Activated naive CD4-positive, alpha-beta T cell treated with anti-CD3 and anti-CD28 coated beads, Interleukin-2, amount 50 U/mL, for 24 hours (primary cell): ENCODE measurements around the gene NOX1.
"Not testable (repeated sequence)": the region's sequence is repeated elsewhere in the genome, so short reads cannot be mapped to it uniquely, and the experiment has no call there.

Experiments
- H3K27ac Mint-ChIP-seq: one replicate; pipeline ENCODE4 v1.8.0; 2021; ENCODE audit warnings: mild to moderate bottlenecking, mixed read lengths
- H3K27me3 Mint-ChIP-seq: one replicate; pipeline ENCODE4 v1.8.0; 2021; ENCODE audit warnings: mixed read lengths
- H3K36me3 Mint-ChIP-seq: one replicate; pipeline ENCODE4 v1.8.0; 2021; ENCODE audit warnings: mixed read lengths
- H3K4me1 Mint-ChIP-seq: one replicate; pipeline ENCODE4 v1.8.0; 2021; ENCODE audit warnings: mixed read lengths
- H3K4me3 Mint-ChIP-seq: one replicate; pipeline ENCODE4 v1.8.0; 2021; ENCODE audit warnings: mild to moderate bottlenecking, mixed read lengths
- H3K9me3 Mint-ChIP-seq: one replicate; pipeline ENCODE4 v1.8.0; 2021; ENCODE audit warnings: mixed read lengths

NOX1 gene

GRCh38 chrX:100850317-100850716, 23.8 kb downstream of the NOX1 start:
- H3K4me3 Mint-ChIP-seq: no peak overlapping the region
- no peaks in the 10 kb centered on the region for H3K27me3 Mint-ChIP-seq
- no peaks in the 10 kb centered on the region for H3K36me3 Mint-ChIP-seq
- no peak overlapping the region for H3K27ac Mint-ChIP-seq
- H3K9me3 Mint-ChIP-seq: no peaks in the 10 kb centered on the region
- no peaks in the 10 kb centered on the region for H3K4me1 Mint-ChIP-seq

DNA sequence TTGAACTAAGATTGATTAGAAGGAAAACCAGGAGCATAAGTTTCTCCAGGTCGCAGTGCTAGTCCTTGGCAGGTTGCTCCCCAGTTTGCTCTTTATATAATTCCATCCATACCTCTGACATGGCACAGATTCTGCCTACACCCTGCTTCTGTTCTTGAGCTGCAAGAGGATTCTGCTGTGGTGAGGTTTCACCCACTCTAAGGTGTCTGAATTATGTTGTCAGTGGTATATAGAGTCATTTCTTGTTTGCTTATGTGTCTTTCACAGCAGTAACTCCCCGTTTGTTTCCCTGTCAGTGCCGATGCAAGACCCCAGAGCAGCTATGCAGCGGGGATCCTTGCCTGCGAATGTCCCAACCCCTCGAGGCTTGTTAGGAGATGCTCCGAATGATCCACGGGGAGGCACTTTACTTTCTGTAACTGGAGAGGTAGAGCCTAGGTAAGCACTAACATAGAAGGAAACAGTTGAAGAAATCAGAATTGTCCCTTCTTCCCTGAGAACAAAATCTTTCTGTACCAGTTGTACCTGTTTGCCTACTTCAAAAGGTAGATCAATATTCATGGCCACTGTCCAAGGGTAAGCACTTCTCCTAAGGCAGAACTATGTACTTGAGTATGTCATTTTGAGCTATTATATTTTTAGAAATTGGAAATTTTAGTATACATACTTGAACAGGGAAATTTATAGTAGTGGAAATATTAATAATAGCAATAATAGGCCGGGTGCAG, 42.8 kb downstream of the NOX1 start:
- no peaks in the 10 kb centered on the region for H3K27me3 Mint-ChIP-seq
- H3K4me3 Mint-ChIP-seq: no peak overlapping the region
- H3K4me1 Mint-ChIP-seq: peaks cover 38% of the 10 kb centered on the region
- peaks cover 22% of the 10 kb centered on the region for H3K36me3 Mint-ChIP-seq
- H3K9me3 Mint-ChIP-seq: no peaks in the 10 kb centered on the region
- H3K27ac Mint-ChIP-seq: peak overlapping the region; percentile 89

DNA sequence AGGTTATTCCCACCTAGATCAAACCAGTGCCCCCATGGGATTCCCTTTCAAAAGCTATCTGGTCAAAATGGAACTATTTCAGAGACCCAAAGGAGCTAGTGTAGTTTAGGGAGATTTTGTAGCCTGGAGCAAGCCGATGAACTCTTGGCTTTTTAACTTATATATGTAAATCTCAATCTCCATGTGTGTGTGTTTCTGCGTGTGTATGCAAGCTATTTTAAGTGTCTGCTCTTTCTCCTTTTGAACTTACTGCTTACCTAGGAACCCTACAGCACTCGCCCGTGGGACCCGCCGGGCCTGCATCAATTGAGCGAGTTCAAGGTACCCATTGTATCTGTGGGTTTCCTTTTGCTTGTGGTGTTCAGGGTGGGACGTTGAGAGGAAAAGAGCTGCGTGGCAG, 43.6 kb downstream of the NOX1 start:
- H3K36me3 Mint-ChIP-seq: peaks cover 23% of the 10 kb centered on the region
- H3K27ac Mint-ChIP-seq: peak overlapping the region; percentile 94
- H3K9me3 Mint-ChIP-seq: no peaks in the 10 kb centered on the region
- H3K4me3 Mint-ChIP-seq: peak overlapping the region; percentile 61
- H3K4me1 Mint-ChIP-seq: peaks cover 37% of the 10 kb centered on the region
- H3K27me3 Mint-ChIP-seq: no peaks in the 10 kb centered on the region

DNA sequence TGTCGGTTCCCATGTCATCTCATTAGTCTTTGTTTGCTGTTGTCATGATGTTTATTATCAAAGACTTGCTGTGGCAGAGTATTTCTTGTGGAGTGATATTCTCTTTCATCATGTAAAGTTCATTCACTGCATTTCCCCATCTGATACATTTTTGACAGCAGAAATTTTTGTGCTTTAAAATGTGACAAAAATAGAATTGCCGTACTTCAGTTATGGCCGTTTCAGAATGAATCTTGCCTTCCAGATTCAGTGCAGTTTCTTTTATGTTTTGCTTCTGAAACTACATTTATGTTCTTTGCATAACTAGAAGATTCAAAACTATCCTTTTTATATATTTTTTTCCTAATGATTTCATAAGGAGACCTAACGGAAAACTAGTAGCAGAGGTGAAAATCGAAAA, 44.0 kb downstream of the NOX1 start:
- peaks cover 37% of the 10 kb centered on the region for H3K4me1 Mint-ChIP-seq
- peak overlapping the region; percentile 94 for H3K27ac Mint-ChIP-seq
- no peaks in the 10 kb centered on the region for H3K27me3 Mint-ChIP-seq
- peaks cover 23% of the 10 kb centered on the region for H3K36me3 Mint-ChIP-seq
- H3K4me3 Mint-ChIP-seq: peak overlapping the region; percentile 88
- no peaks in the 10 kb centered on the region for H3K9me3 Mint-ChIP-seq

DNA sequence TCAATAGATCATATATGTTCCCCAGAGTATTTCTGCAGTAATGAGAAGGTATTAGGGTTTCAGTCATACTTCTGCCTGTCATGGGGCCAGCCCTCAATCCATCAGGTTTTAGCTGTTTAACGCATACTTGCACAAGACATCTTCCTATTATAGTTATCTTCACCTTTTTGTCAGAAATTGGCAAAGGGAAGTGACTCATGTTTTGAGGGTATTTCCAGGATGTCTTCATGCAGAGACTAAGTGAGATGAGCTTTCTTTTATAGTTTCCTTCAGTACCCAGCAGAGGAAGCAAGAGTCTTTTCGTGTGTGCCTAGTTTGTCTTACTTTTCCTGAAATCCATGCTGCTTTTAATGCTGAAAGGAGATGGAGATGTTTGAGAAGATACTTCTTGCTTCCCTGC, 44.4 kb downstream of the NOX1 start:
- peaks cover 23% of the 10 kb centered on the region for H3K36me3 Mint-ChIP-seq
- H3K27me3 Mint-ChIP-seq: no peaks in the 10 kb centered on the region
- peak overlapping the region; percentile 88 for H3K4me3 Mint-ChIP-seq
- H3K9me3 Mint-ChIP-seq: no peaks in the 10 kb centered on the region
- peak overlapping the region; percentile 94 for H3K27ac Mint-ChIP-seq
- H3K4me1 Mint-ChIP-seq: peaks cover 37% of the 10 kb centered on the region

- peak within 1 kb of the TSS; percentile 96 for H3K27ac Mint-ChIP-seq
Measured at GRCh38 chrX:100819837-100820666, 54.1 kb downstream of the NOX1 start, which contains the start of gene CSTF2. CSTF2 (plus strand) TSS chrX:100820391; CDS start chrX:100820417, 26 bp downstream.

GRCh38 chrX:100819534-100819836, 54.7 kb downstream of the NOX1 start:
- Mint-ChIP-seq H3K4me1 (peaks cover 8% of the 10 kb centered on the region), H3K4me3 (peak overlapping the region; percentile 87), H3K27me3 (peaks cover 4% of the 10 kb centered on the region), H3K36me3 (peaks cover 9% of the 10 kb centered on the region), H3K9me3 (no peaks in the 10 kb centered on the region), H3K27ac (peak overlapping the region; percentile 96)

More at GRCh38 chrX:100819837-100820666, 54.1 kb downstream of the NOX1 start, which contains the start of gene CSTF2:
- peaks cover 8% of the 10 kb centered on the region for H3K4me1 Mint-ChIP-seq
- peak within 1 kb of the TSS; percentile 87 for H3K4me3 Mint-ChIP-seq
- peaks cover 1% of the 10 kb centered on the region for H3K27me3 Mint-ChIP-seq
- peaks cover 9% of the 10 kb centered on the region for H3K36me3 Mint-ChIP-seq
- no peaks in the 10 kb centered on the region for H3K9me3 Mint-ChIP-seq

- H3K4me3 Mint-ChIP-seq: no peak overlapping the region
- H3K27ac Mint-ChIP-seq: no peak overlapping the region
- peaks cover 7% of the 10 kb centered on the region for H3K36me3 Mint-ChIP-seq
- H3K4me1 Mint-ChIP-seq: peaks cover 8% of the 10 kb centered on the region
- H3K27me3 Mint-ChIP-seq: peaks cover 9% of the 10 kb centered on the region
- H3K9me3 Mint-ChIP-seq: no peaks in the 10 kb centered on the region
Measured at GRCh38 chrX:100817340-100817739, 56.8 kb downstream of the NOX1 start.

GRCh38 chrX:100812216-100813158, 61.7 kb downstream of the NOX1 start:
- Mint-ChIP-seq H3K27ac (no peak overlapping the region), H3K36me3 (peaks cover 4% of the 10 kb centered on the region), H3K4me3 (no peak overlapping the region), H3K4me1 (no peaks in the 10 kb centered on the region), H3K27me3 (peaks cover 14% of the 10 kb centered on the region), H3K9me3 (no peaks in the 10 kb centered on the region)

- H3K27me3 Mint-ChIP-seq: peaks cover 12% of the 10 kb centered on the region
- H3K9me3 Mint-ChIP-seq, H3K4me1 Mint-ChIP-seq, H3K36me3 Mint-ChIP-seq, H3K27ac Mint-ChIP-seq, H3K4me3 Mint-ChIP-seq: not testable (repeated sequence)
Measured at GRCh38 chrX:100808265-100808664, 65.9 kb downstream of the NOX1 start.

DNA sequence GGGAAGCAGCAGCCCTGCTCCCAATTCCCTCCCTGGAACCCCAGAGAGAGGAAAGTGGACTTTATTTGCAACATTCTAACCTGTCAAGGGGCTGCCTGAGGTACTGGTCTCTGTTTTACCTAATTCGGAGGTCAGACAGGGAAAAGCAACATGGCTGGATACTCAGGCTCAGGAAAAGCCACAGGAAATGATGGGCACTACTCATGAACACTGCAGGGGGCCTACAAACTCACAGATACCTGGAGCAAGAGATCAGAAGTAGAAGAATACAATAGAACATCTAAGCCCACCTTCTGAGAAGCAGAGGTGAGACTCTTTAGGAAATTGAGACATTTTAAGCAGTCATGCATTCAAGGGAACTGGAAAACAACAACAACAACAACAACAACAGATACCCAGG, 69.4 kb downstream of the NOX1 start:
- H3K4me3 Mint-ChIP-seq: no peak overlapping the region

GRCh38 chrX:100802843-100803242, 71.3 kb downstream of the NOX1 start:
- Mint-ChIP-seq H3K36me3 (peaks cover 1% of the 10 kb centered on the region), H3K4me1 (no peaks in the 10 kb centered on the region), H3K27me3 (peaks cover 6% of the 10 kb centered on the region), H3K9me3 (no peaks in the 10 kb centered on the region), H3K27ac (no peak overlapping the region), H3K4me3 (no peak overlapping the region)

More for the DNA sequence above, 69.4 kb downstream of the NOX1 start:
- no peaks in the 10 kb centered on the region for H3K4me1 Mint-ChIP-seq
- no peak overlapping the region for H3K27ac Mint-ChIP-seq
- peaks cover 1% of the 10 kb centered on the region for H3K36me3 Mint-ChIP-seq
- no peaks in the 10 kb centered on the region for H3K9me3 Mint-ChIP-seq
- peaks cover 6% of the 10 kb centered on the region for H3K27me3 Mint-ChIP-seq

DNA sequence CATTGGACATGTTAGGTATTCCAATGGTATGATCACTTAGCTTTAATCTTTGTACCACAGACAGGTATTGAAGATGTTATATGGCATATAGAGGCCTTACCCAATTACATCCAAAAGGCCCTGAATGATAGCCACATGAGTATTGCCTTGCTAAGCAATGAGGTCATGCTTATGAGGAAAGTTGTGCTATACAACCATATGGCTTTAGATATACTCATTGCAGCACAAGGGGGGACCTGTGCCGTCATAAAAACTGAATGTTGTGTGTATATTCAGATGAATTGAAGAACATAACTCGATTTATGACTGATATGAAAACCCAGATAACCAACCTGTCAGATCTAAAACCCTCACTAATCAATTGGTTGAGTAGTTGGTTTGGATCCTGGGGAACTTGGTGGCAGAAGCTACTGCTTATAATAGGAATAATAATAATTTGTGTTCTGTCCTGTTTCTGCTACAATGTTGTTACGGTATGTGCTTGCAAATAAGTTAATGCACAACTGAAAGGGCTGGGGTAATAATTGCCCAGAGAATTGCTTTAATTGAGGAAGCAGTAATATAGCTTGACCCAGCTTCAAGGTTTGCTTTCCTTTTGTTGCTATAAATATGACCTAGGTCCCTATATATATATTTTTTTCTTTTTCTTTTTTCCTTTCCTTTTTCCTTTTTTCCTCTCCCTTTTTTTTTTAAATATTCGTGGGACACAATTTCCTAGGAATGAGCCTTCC, 75.5 kb downstream of the NOX1 start:
- Mint-ChIP-seq H3K36me3 (no peaks in the 10 kb centered on the region), H3K27ac (no peak overlapping the region), H3K4me1 (no peaks in the 10 kb centered on the region), H3K4me3 (no peak overlapping the region), H3K27me3 (no peaks in the 10 kb centered on the region), H3K9me3 (no peaks in the 10 kb centered on the region)

GRCh38 chrX:100797359-100797758, 76.8 kb downstream of the NOX1 start:
- no peaks in the 10 kb centered on the region for H3K9me3 Mint-ChIP-seq
- H3K4me1 Mint-ChIP-seq: no peaks in the 10 kb centered on the region
- H3K27ac Mint-ChIP-seq: no peak overlapping the region
- no peaks in the 10 kb centered on the region for H3K36me3 Mint-ChIP-seq
- H3K4me3 Mint-ChIP-seq: no peak overlapping the region
- H3K27me3 Mint-ChIP-seq: no peaks in the 10 kb centered on the region

GRCh38 chrX:100796371-100796770, 77.8 kb downstream of the NOX1 start:
- not testable (repeated sequence) for H3K27me3 Mint-ChIP-seq, H3K36me3 Mint-ChIP-seq, H3K4me1 Mint-ChIP-seq, H3K27ac Mint-ChIP-seq, H3K4me3 Mint-ChIP-seq, H3K9me3 Mint-ChIP-seq
